HCT116 (cell line): ENCODE measurements around the gene NKX6-1. TPM values are rescaled to one million over a fixed set of nuclear protein-coding genes. Genes with fewer than 3 reads are reported as not detected.

Experiments used
- ATAC-seq: fragments of 200-7000 bp; cut with Tn5 transposase; 2 replicates; pipeline ENCODE4 v1.9.1; 2020; ENCODE audit warnings: mild to moderate bottlenecking, moderate library complexity
- BruUV-seq: library from RNA; stranded (reverse); fragments of 400-500 nt; replicated peaks from 2 replicates; lab custom pipeline; 2021; lab: Mats Ljungman, UMichigan
- CTCF ChIA-PET: fragments of 300-600 bp; sonication (Branson Sonifier 250); formaldehyde crosslinking; loops from one replicate; lab custom pipeline; 2021; ENCODE audit warnings: antibody characterized with exemption; lab: Charles Lee
- POLR2A ChIA-PET: fragments of 300-600, 350-600 bp; sonication (Branson Sonifier 250); formaldehyde crosslinking; loops from one replicate; lab custom pipeline; 2021; ENCODE audit warnings: antibody characterized with exemption; lab: Charles Lee
- RAD21 ChIA-PET, 2 experiments: fragments of 300-600 bp; sonication (Branson Sonifier 250); formaldehyde crosslinking; loops; one replicate each; lab custom pipeline; 2023; ENCODE audit warnings: low total read pairs in 2 of 2; ENCODE audit not compliant: uncharacterized antibody in 2 of 2, unreplicated experiment in 2 of 2, low non-redundant PET in 1 of 2; lab: Charles Lee
- DNase-seq: peaks from one replicate; pipeline ENCODE4 v3.0.0-alpha.2; 2010; ENCODE audit warnings: low read depth, low spot score
- H2AFZ ChIP-seq: fragments of 200-600 bp; shearing (Covaris generic), sonication (generic); 2 replicates; pipeline ENCODE4 v1.6.1; 2017; ENCODE audit warnings: low read depth, mixed run types, mixed read lengths, antibody characterized with exemption, low read length; ENCODE audit not compliant: poor library complexity, severe bottlenecking
- H3K27ac ChIP-seq: 2 replicates; pipeline ENCODE4 v1.5.1; 2012; ENCODE audit warnings: low read depth, low read length
- H3K27me3 ChIP-seq: fragments of 200-600 bp; sonication (generic); 2 replicates; pipeline ENCODE4 v1.6.1; 2016; ENCODE audit warnings: mixed run types, low read length, mixed read lengths; ENCODE audit not compliant: insufficient read depth
- H3K36me3 ChIP-seq, 2 experiments: fragments of 200-500 bp in 1 of 2; fragments of 200-600 bp in 1 of 2; sonication (Bioruptor generic) in 1 of 2; sonication (generic) in 1 of 2; 2 replicates each; pipeline versions ENCODE4 v1.5.1 to v1.6.1; 2014 to 2016; ENCODE audit warnings: low read length in 2 of 2, inconsistent platforms in 1 of 2, mixed read lengths in 1 of 2, mixed run types in 1 of 2; ENCODE audit not compliant: insufficient read depth in 2 of 2, control insufficient read depth in 1 of 2
- H3K4me1 ChIP-seq, 2 experiments: fragments of 200-600 bp in 1 of 2; sonication (generic) in 1 of 2; 2 replicates each; pipeline versions ENCODE4 v1.5.1 to v1.6.1; 2012 to 2017; ENCODE audit warnings: low read length in 2 of 2, inconsistent platforms in 1 of 2, mild to moderate bottlenecking in 1 of 2, mixed read lengths in 1 of 2, mixed run types in 1 of 2, moderate library complexity in 1 of 2; ENCODE audit not compliant: insufficient read depth in 2 of 2, control insufficient read depth in 1 of 2
- H3K4me2 ChIP-seq: fragments of 200-600 bp; sonication (generic); 2 replicates; pipeline ENCODE4 v1.6.1; 2017; ENCODE audit warnings: mixed run types, low read length, mixed read lengths
- H3K4me3 ChIP-seq, 2 experiments: fragments of 200-600 bp in 1 of 2; sonication (generic) in 1 of 2; replicated peaks in 1 of 2; 2 replicates each; pipeline ENCODE4 v1.5.1; 2011 to 2016; ENCODE audit warnings: low read length in 2 of 2, control low read depth in 1 of 2, low read depth in 1 of 2, mild to moderate bottlenecking in 1 of 2, mixed read lengths in 1 of 2, mixed run types in 1 of 2
- H3K79me2 ChIP-seq: fragments of 200-600 bp; sonication (generic); 2 replicates; pipeline ENCODE4 v1.6.1; 2017; ENCODE audit warnings: mild to moderate bottlenecking, mixed run types, low read length, moderate library complexity, mixed read lengths; ENCODE audit not compliant: insufficient read depth
- H3K9ac ChIP-seq: fragments of 200-600 bp; sonication (generic); 2 replicates; pipeline ENCODE4 v1.6.1; 2016; ENCODE audit warnings: low read length, mixed read lengths
- H3K9me2 ChIP-seq: fragments of 200-600 bp; sonication (generic), shearing (Covaris generic); 2 replicates; pipeline ENCODE4 v1.6.1; 2017; ENCODE audit warnings: mixed run types, mild to moderate bottlenecking, moderate library complexity; ENCODE audit not compliant: insufficient read depth
- H3K9me3 ChIP-seq, 2 experiments: fragments of 200-500 bp in 1 of 2; fragments of 200-600 bp in 1 of 2; sonication (Bioruptor generic) in 1 of 2; sonication (generic) in 1 of 2; 2 replicates each; pipeline ENCODE4 v1.6.1; 2014 to 2017; ENCODE audit warnings: low read length in 2 of 2, mixed read lengths in 2 of 2, inconsistent platforms in 1 of 2, low read depth in 1 of 2, mild to moderate bottlenecking in 1 of 2, mixed run types in 1 of 2, moderate library complexity in 1 of 2; ENCODE audit not compliant: control insufficient read depth in 1 of 2, insufficient read depth in 1 of 2
- H4K20me1 ChIP-seq: fragments of 200-600 bp; sonication (generic), shearing (Covaris generic); 2 replicates; pipeline ENCODE4 v1.6.1; 2017; ENCODE audit warnings: mixed run types, mild to moderate bottlenecking, moderate library complexity; ENCODE audit not compliant: insufficient read depth
- ATF3 ChIP-seq: IDR thresholded peaks from 2 replicates; pipeline ENCODE4 v1.6.1; 2012
- CEBPB ChIP-seq: IDR thresholded peaks from 2 replicates; pipeline ENCODE4 v1.6.1; 2012; ENCODE audit warnings: low read depth
- EZH2phosphoT487 ChIP-seq: fragments of 200-600 bp; IDR thresholded peaks from 2 replicates; pipeline ENCODE4 v1.6.1; 2018; ENCODE audit warnings: antibody characterized with exemption, borderline replicate concordance
- FOSL1 ChIP-seq: IDR thresholded peaks from 2 replicates; pipeline ENCODE4 v1.6.1; 2012; ENCODE audit warnings: low read depth
- JUND ChIP-seq: IDR thresholded peaks from 2 replicates; pipeline ENCODE4 v1.6.1; 2012
- MAX ChIP-seq: IDR thresholded peaks from 2 replicates; pipeline ENCODE4 v1.6.1; 2012
- REST ChIP-seq: IDR thresholded peaks from 2 replicates; pipeline ENCODE4 v1.6.1; 2012; ENCODE audit warnings: low read depth
- ZBTB33 ChIP-seq: IDR thresholded peaks from 2 replicates; pipeline ENCODE4 v1.6.1; 2011; ENCODE audit warnings: mild to moderate bottlenecking, low read length, moderate library complexity; ENCODE audit not compliant: insufficient replicate concordance; ENCODE audit errors: extremely low read depth
- intact Hi-C: fragments of 100-400 bp; cut with micrococcal nuclease; formaldehyde crosslinking; loops from 2 replicates; pipeline ENCODE4 v1.10.0; 2022
- total RNA-seq: library from RNA; stranded (reverse); gene quantifications from one replicate; pipeline ENCODE4 v1.2.1, GENCODE V29; 2021; ENCODE audit not compliant: unreplicated experiment

The NKX6-1 gene
- total RNA-seq, 1 experiment from 2014 or later = 4.2 TPM

GRCh38 chr4:84502333-84502954 is 3.4 kb upstream of the NKX6-1 start:
- Histone ChIP-seq H3K9me3 (no peaks in the 10 kb centered on the region), H3K4me1 (peaks cover 0 to 7% of the 10 kb centered on the region in 2 experiments; a peak in 1 of 4 replicates), H3K4me2 (no peak overlapping the region), H3K79me2 (no peaks in the 10 kb centered on the region), H3K27me3 (no peaks in the 10 kb centered on the region), H3K27ac (no peak overlapping the region), H3K4me3 (no peak overlapping the region), H3K36me3 (no peaks in the 10 kb centered on the region), H2AFZ (no peak overlapping the region), H3K9ac (no peak overlapping the region), H3K9me2 (no peaks in the 10 kb centered on the region), H4K20me1 (no peaks in the 10 kb centered on the region)
- ChIA-PET RAD21 (no interaction called here), CTCF (interaction anchor here (0.9 kb wide), 1 partner anchor 335 kb away, joined by 3 read pairs; no protein-coding TSS in a partner anchor), POLR2A (no interaction called here)
- no peak for TF ChIP-seq ATF3
- TF ChIP-seq CEBPB = no peak
- no peak for TF ChIP-seq FOSL1
- no peak for TF ChIP-seq MAX
- TF ChIP-seq EZH2phosphoT487 = no peak
- no peak for TF ChIP-seq REST
- no peak for TF ChIP-seq JUND
- TF ChIP-seq ZBTB33 = no peak
- BruUV-seq = no TSS peak
- ATAC-seq (no peak), DNase-seq (no peak)
- intact Hi-C loops = loop anchor here (10.0 kb wide), 3 partner anchors 348 to 998 kb away; no protein-coding TSS in a partner anchor
